ENCODE results near the gene TRPM8.

GRCh38 chr2:233926806-233927205, 9.6 kb downstream of the TRPM8 start:
- no peak for TF ChIP-seq ZNF274 (IDR thresholded peaks at IDR 0.05; ENCODE audit: low read depth, low read length)
- TF ChIP-seq SUZ12 (IDR thresholded peaks at IDR 0.05; ENCODE audit: extremely low read depth, insufficient read depth, insufficient read length), result no peak
- TF ChIP-seq YY1 (IDR thresholded peaks at IDR 0.05; ENCODE audit: insufficient read depth, insufficient read length), result no peak

All from NT2/D1 (cell line).